ENCODE results near the gene CHERP.

CHERP gene

GRCh38 chr19:16520074-16520973 is 21.9 kb downstream of the CHERP start:
- no peak overlapping the region for H3K4me3 ChIP-seq (ENCODE audit: control insufficient read depth, low read depth, low read length)
- TF ChIP-seq CTCF (IDR thresholded peaks at IDR 0.05; ENCODE audit: control insufficient read depth, insufficient read depth, low read depth, low read length, missing control alignments) = no peak
- DNase-seq (ENCODE audit: low read depth) = no peak

- H3K4me3 ChIP-seq (ENCODE audit: control insufficient read depth, low read depth, low read length) = no peak overlapping the region
- TF ChIP-seq CTCF (IDR thresholded peaks at IDR 0.05; ENCODE audit: control insufficient read depth, insufficient read depth, low read depth, low read length, missing control alignments) = no peak
- no peak for DNase-seq (ENCODE audit: low read depth)
Observed at GRCh38 chr19:16519230-16519687, 23.0 kb downstream of the CHERP start.

GRCh38 chr19:16518483-16519229 is 23.6 kb downstream of the CHERP start:
- H3K4me3 ChIP-seq (ENCODE audit: control insufficient read depth, low read depth, low read length) = no peak overlapping the region
- peak; percentile 31 for TF ChIP-seq CTCF (IDR thresholded peaks at IDR 0.05; ENCODE audit: control insufficient read depth, insufficient read depth, low read depth, low read length, missing control alignments)
- DNase-seq (ENCODE audit: low read depth) = no peak

- no peak for DNase-seq (ENCODE audit: low read depth)
- H3K4me3 ChIP-seq (ENCODE audit: control insufficient read depth, low read depth, low read length) = no peak overlapping the region
- no peak for TF ChIP-seq CTCF (IDR thresholded peaks at IDR 0.05; ENCODE audit: control insufficient read depth, insufficient read depth, low read depth, low read length, missing control alignments)
Observed at GRCh38 chr19:16518061-16518460, 24.2 kb downstream of the CHERP start.

GRCh38 chr19:16516923-16517610 is 25.2 kb downstream of the CHERP start:
- no peak overlapping the region for H3K4me3 ChIP-seq (ENCODE audit: control insufficient read depth, low read depth, low read length)
- DNase-seq (ENCODE audit: low read depth) = no peak
- TF ChIP-seq CTCF (IDR thresholded peaks at IDR 0.05; ENCODE audit: control insufficient read depth, insufficient read depth, low read depth, low read length, missing control alignments) = no peak

- no peak overlapping the region for H3K4me3 ChIP-seq (ENCODE audit: control insufficient read depth, low read depth, low read length)
- TF ChIP-seq CTCF (IDR thresholded peaks at IDR 0.05; ENCODE audit: control insufficient read depth, insufficient read depth, low read depth, low read length, missing control alignments) = no peak
- no peak for DNase-seq (ENCODE audit: low read depth)
Observed at GRCh38 chr19:16516381-16516780, 25.9 kb downstream of the CHERP start.
